ENCODE measurements around the gene BAHCC1. TPM values are rescaled to one million over a fixed set of nuclear protein-coding genes. Genes with fewer than 3 reads are reported as not detected.

Gene BAHCC1
- total and polyA plus RNA-seq, 2 of the 8 experiments (the other 6 are each of a cell fraction or from before 2014, with no cell fraction given) = 0.26 to 0.58 TPM

GRCh38 chr17:81346090-81346907 lies 49.0 kb upstream of the BAHCC1 start (continued):
- TF ChIP-seq KDM4A (IDR thresholded peaks at IDR 0.05; ENCODE audit: low read depth, low read length, severe bottlenecking) = peak; percentile 72
- peak; percentile 59 for TF ChIP-seq MAX (IDR thresholded peaks at IDR 0.05)
- TF ChIP-seq POU5F1 (IDR thresholded peaks at IDR 0.05; ENCODE audit: low read depth, low read length) = no peak
- TF ChIP-seq POLR2AphosphoS5 (IDR thresholded peaks at IDR 0.05; ENCODE audit: low read depth, low read length) = 0 out of 2 replicates have a peak, but pooled peaks have one; percentile 23
- no peak for TF ChIP-seq SAP30 (IDR thresholded peaks at IDR 0.05; ENCODE audit: insufficient read depth, insufficient replicate concordance, low read length)
- TF ChIP-seq ASH2L (IDR thresholded peaks at IDR 0.05; ENCODE audit: low read length) = peak; percentile 60

Data from H1 (cell line).